ENCODE data around the gene SREBF1.

Gene SREBF1

DNA sequence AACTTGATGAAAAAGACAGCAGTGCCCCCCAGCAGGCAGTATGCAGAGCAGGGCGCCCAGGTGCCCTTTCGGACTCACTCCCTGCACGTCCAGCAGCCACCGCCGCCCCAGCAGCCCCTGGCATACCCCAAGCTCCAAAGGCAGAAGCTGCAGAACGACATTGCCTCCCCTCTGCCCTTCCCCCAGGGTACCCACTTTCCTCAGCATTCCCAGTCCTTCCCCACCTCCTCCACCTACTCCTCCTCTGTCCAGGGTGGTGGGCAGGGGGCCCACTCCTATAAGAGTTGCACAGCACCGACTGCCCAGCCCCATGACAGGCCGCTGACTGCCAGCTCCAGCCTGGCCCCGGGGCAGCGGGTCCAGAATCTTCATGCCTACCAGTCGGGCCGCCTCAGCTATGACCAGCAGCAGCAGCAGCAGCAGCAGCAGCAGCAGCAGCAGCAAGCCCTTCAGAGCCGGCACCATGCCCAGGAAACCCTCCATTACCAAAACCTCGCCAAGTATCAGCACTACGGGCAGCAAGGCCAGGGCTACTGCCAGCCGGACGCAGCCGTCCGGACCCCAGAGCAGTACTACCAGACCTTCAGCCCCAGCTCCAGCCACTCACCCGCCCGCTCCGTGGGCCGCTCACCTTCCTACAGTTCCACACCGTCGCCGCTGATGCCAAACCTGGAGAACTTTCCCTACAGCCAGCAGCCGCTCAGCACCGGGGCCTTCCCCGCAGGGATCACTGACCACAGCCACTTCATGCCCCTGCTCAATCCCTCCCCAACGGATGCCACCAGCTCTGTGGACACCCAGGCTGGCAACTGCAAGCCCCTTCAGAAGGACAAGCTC, 43.2 kb downstream of the SREBF1 start:
- no peak overlapping the region for H3K27ac ChIP-seq (ENCODE audit: poor library complexity, severe bottlenecking)

DNA sequence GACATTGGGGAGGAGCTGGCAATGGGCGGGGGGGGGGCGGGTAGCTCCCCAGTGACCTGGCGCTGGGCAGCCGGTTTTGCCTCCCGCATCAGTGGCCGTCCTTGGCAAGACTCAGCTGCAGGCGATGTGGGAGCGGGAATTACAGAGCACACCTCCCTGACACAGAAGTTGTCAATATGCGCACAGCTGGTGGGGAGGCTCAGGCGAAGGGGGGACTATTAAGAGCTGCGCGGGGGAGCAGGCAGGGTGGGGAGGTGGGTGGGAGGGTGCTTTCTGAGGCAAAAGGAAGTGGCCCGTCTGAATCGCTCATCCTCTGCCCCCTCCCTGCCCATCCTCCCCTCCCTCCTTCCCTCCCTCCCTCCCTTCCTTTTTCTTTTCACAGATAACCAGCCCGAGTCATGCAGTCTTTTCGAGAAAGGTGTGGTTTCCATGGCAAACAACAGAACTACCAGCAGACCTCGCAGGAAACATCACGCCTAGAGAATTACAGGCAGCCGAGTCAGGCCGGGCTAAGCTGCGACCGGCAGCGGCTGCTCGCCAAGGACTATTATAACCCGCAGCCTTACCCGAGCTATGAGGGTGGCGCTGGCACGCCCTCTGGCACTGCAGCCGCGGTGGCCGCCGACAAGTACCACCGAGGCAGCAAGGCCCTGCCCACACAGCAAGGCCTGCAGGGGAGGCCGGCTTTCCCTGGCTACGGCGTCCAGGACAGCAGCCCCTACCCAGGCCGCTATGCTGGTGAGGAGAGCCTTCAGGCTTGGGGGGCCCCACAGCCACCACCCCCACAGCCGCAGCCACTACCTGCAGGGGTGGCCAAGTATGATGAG, 44.0 kb downstream of the SREBF1 start:
- Histone ChIP-seq H3K9me3 (ENCODE audit: severe bottlenecking) (no peaks in the 10 kb centered on the region), H3K4me3 (ENCODE audit: severe bottlenecking) (no peak overlapping the region), H3K27ac (ENCODE audit: poor library complexity, severe bottlenecking) (no peak overlapping the region), H3K4me1 (ENCODE audit: insufficient read depth, poor library complexity, severe bottlenecking) (no peaks in the 10 kb centered on the region), H3K27me3 (ENCODE audit: insufficient read depth, poor library complexity, severe bottlenecking) (no peaks in the 10 kb centered on the region), H3K36me3 (ENCODE audit: low read depth) (peaks cover 42% of the 10 kb centered on the region)
- TF ChIP-seq, protein P1, sequence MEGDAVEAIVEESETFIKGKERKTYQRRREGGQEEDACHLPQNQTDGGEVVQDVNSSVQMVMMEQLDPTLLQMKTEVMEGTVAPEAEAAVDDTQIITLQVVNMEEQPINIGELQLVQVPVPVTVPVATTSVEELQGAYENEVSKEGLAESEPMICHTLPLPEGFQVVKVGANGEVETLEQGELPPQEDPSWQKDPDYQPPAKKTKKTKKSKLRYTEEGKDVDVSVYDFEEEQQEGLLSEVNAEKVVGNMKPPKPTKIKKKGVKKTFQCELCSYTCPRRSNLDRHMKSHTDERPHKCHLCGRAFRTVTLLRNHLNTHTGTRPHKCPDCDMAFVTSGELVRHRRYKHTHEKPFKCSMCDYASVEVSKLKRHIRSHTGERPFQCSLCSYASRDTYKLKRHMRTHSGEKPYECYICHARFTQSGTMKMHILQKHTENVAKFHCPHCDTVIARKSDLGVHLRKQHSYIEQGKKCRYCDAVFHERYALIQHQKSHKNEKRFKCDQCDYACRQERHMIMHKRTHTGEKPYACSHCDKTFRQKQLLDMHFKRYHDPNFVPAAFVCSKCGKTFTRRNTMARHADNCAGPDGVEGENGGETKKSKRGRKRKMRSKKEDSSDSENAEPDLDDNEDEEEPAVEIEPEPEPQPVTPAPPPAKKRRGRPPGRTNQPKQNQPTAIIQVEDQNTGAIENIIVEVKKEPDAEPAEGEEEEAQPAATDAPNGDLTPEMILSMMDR (IDR thresholded peaks at IDR 0.05; ENCODE audit: poor library complexity, severe bottlenecking): no peak
- DNase-seq (ENCODE audit: low spot score) (no peak), ATAC-seq (ENCODE audit: low read depth) (peak; percentile 19; the same call in 2 of the 3 replicates)

More for the DNA sequence above, 43.2 kb downstream of the SREBF1 start:
- TF ChIP-seq, protein P1 (IDR thresholded peaks at IDR 0.05; ENCODE audit: poor library complexity, severe bottlenecking): no peak
- no peak overlapping the region for H3K4me3 ChIP-seq (ENCODE audit: severe bottlenecking)
- H3K27me3 ChIP-seq (ENCODE audit: insufficient read depth, poor library complexity, severe bottlenecking): no peaks in the 10 kb centered on the region
- DNase-seq (ENCODE audit: low spot score) (no peak), ATAC-seq (ENCODE audit: low read depth) (no peak)
- no peaks in the 10 kb centered on the region for H3K9me3 ChIP-seq (ENCODE audit: severe bottlenecking)
- H3K36me3 ChIP-seq (ENCODE audit: low read depth): peaks cover 50% of the 10 kb centered on the region
- no peaks in the 10 kb centered on the region for H3K4me1 ChIP-seq (ENCODE audit: insufficient read depth, poor library complexity, severe bottlenecking)

DNA sequence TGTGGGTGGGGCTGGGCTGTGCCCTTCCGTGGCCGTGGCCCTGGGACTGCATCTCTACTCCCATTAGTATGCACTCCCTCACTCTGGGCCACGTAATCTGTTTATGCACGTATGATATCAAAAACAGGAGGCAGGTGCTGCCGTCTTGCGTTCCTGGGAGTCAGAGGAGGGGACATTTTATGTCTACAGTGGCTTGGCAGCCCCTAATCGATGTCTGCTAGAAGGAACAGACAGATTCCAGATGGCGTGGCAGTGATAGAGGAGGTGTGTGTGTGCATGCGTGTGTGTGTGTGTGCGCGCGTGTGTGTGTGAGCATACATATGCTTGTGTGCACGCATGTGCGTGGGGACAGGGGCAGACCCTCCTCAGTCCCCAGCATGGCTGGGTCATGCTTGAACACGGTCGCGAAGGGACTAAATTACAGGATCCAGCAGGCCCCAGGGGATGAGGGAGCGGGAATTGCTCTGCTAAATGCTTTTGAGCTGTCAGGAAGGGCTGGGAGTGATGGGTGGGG, 44.7 kb downstream of the SREBF1 start:
- ATAC-seq (ENCODE audit: low read depth) (no peak), DNase-seq (ENCODE audit: low spot score) (no peak)
- Histone ChIP-seq H3K9me3 (ENCODE audit: severe bottlenecking) (no peaks in the 10 kb centered on the region), H3K36me3 (ENCODE audit: low read depth) (peaks cover 35% of the 10 kb centered on the region), H3K4me1 (ENCODE audit: insufficient read depth, poor library complexity, severe bottlenecking) (no peaks in the 10 kb centered on the region), H3K27me3 (ENCODE audit: insufficient read depth, poor library complexity, severe bottlenecking) (no peaks in the 10 kb centered on the region), H3K4me3 (ENCODE audit: severe bottlenecking) (no peak overlapping the region), H3K27ac (ENCODE audit: poor library complexity, severe bottlenecking) (no peak overlapping the region)
- TF ChIP-seq, protein P1 (IDR thresholded peaks at IDR 0.05; ENCODE audit: poor library complexity, severe bottlenecking): no peak

DNA sequence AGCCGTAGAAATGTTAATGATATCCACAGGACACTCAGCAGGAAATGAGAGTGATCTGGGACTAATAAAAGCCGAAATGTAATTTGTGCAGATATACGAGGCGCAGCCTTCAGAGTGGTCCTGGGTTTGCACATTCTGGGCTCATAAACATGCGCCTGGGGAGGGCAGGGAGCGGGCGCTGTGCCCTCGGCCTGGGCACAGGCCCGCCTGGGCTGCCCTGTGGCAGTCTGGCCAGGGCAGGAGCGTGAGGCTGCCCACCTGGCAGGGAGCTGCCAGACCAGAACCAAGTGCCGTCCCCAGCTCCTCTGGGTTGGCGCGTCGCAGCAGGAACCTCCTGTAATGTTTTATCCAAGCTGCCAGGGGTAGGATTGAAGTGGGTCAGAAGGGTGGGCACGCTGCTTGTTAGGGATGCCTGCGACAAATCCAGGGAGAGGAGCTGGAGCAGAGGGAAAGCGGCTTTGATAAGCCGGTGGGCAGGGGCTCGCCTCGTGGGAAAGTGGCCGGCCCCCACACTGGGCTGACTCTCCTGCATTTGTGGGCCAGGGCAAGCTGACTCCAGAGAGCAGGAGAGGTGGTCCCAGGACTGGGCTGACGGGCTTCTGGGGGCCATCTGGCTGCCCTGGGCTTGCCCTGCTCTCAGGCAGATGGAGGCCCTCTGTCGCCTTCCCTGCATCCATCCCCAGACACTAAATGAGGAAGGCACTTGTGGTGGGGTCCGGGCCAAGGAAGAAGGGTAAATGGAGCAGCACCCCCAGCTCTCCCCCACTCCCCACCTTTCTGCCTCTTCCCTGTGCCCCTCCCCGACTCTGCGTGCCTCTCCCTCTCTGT, 45.9 kb downstream of the SREBF1 start:
- peaks cover 26% of the 10 kb centered on the region for H3K36me3 ChIP-seq (ENCODE audit: low read depth)
- TF ChIP-seq, protein P1 (IDR thresholded peaks at IDR 0.05; ENCODE audit: poor library complexity, severe bottlenecking): no peak
- ATAC-seq (ENCODE audit: low read depth) (no peak), DNase-seq (ENCODE audit: low spot score) (no peak)
- no peaks in the 10 kb centered on the region for H3K4me1 ChIP-seq (ENCODE audit: insufficient read depth, poor library complexity, severe bottlenecking)
- H3K27me3 ChIP-seq (ENCODE audit: insufficient read depth, poor library complexity, severe bottlenecking): no peaks in the 10 kb centered on the region
- H3K4me3 ChIP-seq (ENCODE audit: severe bottlenecking): no peak overlapping the region
- no peak overlapping the region for H3K27ac ChIP-seq (ENCODE audit: poor library complexity, severe bottlenecking)
- H3K9me3 ChIP-seq (ENCODE audit: severe bottlenecking): no peaks in the 10 kb centered on the region

All from RWPE2 (cell line).